GM23248 (cell line): ENCODE measurements around the gene AKR7A2. TPM values are rescaled to one million over a fixed set of nuclear protein-coding genes. Genes with fewer than 3 reads are reported as not detected.
A peak's percentile ranks its signal among the peaks of the same experiment; 100 is the strongest.

Experiments used
- DNase-seq: peaks from one replicate; pipeline ENCODE4 v3.0.0-alpha.2; 2015
- H2AFZ ChIP-seq: fragments of 200-600 bp; sonication (generic); 2 replicates; pipeline ENCODE4 v1.6.1; 2016; ENCODE audit warnings: antibody characterized with exemption
- H3F3A ChIP-seq: fragments of 200-600 bp; sonication (generic); 2 replicates; pipeline ENCODE4 v1.6.1; 2016; ENCODE audit warnings: mild to moderate bottlenecking, antibody characterized with exemption, mixed run types; ENCODE audit not compliant: insufficient read depth
- H3K27ac ChIP-seq: fragments of 200-600 bp; sonication (generic); 2 replicates; pipeline ENCODE4 v1.5.1; 2016; ENCODE audit warnings: mild to moderate bottlenecking
- H3K27me3 ChIP-seq: fragments of 200-600 bp; sonication (generic); replicated peaks from 2 replicates; pipeline ENCODE4 v1.6.1; 2016; ENCODE audit warnings: mild to moderate bottlenecking; ENCODE audit not compliant: insufficient read depth
- H3K36me3 ChIP-seq: fragments of 200-600 bp; sonication (generic); 2 replicates; pipeline ENCODE4 v1.6.1; 2016; ENCODE audit warnings: low read depth, mild to moderate bottlenecking
- H3K4me1 ChIP-seq: fragments of 200-600 bp; sonication (generic); 2 replicates; pipeline ENCODE4 v1.6.1; 2016; ENCODE audit warnings: mild to moderate bottlenecking; ENCODE audit not compliant: insufficient read depth
- H3K4me2 ChIP-seq: fragments of 200-600 bp; sonication (generic); one replicate; pipeline ENCODE4 v1.6.1; 2016; ENCODE audit warnings: mild to moderate bottlenecking; ENCODE audit not compliant: unreplicated experiment
- H3K4me3 ChIP-seq: fragments of 200-600 bp; sonication (generic); 2 replicates; pipeline ENCODE4 v1.5.1; 2016; ENCODE audit warnings: mild to moderate bottlenecking
- H3K79me2 ChIP-seq: fragments of 200-600 bp; sonication (generic); 2 replicates; pipeline ENCODE4 v1.6.1; 2016; ENCODE audit warnings: mild to moderate bottlenecking; ENCODE audit not compliant: insufficient read depth
- H3K9ac ChIP-seq: fragments of 200-600 bp; sonication (generic); 2 replicates; pipeline ENCODE4 v1.6.1; 2016; ENCODE audit warnings: mild to moderate bottlenecking
- H3K9me2 ChIP-seq: fragments of 200-600 bp; sonication (generic); 2 replicates; pipeline ENCODE4 v1.6.1; 2016; ENCODE audit warnings: mixed run types, mild to moderate bottlenecking, moderate library complexity; ENCODE audit not compliant: insufficient read depth
- H3K9me3 ChIP-seq: fragments of 200-600 bp; sonication (generic); one replicate; pipeline ENCODE4 v1.6.1; 2017; ENCODE audit warnings: low read depth
- H4K20me1 ChIP-seq: fragments of 200-600 bp; sonication (generic); 2 replicates; pipeline ENCODE4 v1.6.0; 2016; ENCODE audit not compliant: insufficient read depth
- EZH2 ChIP-seq: fragments of 200-600 bp; sonication (generic); IDR thresholded peaks from 2 replicates; pipeline ENCODE4 v1.6.1; 2018; ENCODE audit warnings: antibody characterized with exemption, mild to moderate bottlenecking; ENCODE audit not compliant: insufficient read depth, poor library complexity, severe bottlenecking
- EZH2phosphoT487 ChIP-seq: fragments of 200-600 bp; sonication (generic); IDR thresholded peaks from 2 replicates; pipeline ENCODE4 v1.6.1; 2018; ENCODE audit warnings: antibody characterized with exemption, moderate library complexity, mild to moderate bottlenecking, low read depth; ENCODE audit not compliant: insufficient read depth
- WGBS, 2 experiments: methylation state at CpG; one replicate each; pipeline ENCODE4 v1.1.6; 2015 to 2017; ENCODE audit warnings: low lambda C conversion rate in 2 of 2, low coverage in 1 of 2; ENCODE audit errors: missing lambda C conversion rate in 2 of 2; 5-methylcytosine and 5-hydroxymethylcytosine counted together
- in situ Hi-C: fragments of 300-500 bp; cut with MboI; formaldehyde crosslinking; loops from 2 replicates; pipeline ENCODE4 v1.15.0; 2020
- polyA plus RNA-seq: library from polyadenylated mRNA; unstranded; fragments of >200 nt; fragmentation: Nextera tagmentation; extraction: Ambion mirVana; gene quantifications from 2 replicates; pipeline ENCODE4 v1.2.1, GENCODE V29; 2016
- total RNA-seq: library from RNA; depleted of rRNA; stranded (reverse); fragments of >200 nt; shearing (Covaris generic); gene quantifications from 2 replicates; pipeline ENCODE4 v1.2.3, GENCODE V29; 2014

AKR7A2 gene
- total and polyA plus RNA-seq, 2 experiments from 2014 or later: 93.1 to 97.1 TPM

GRCh38 chr1:19312782-19313635 lies 1.1 kb upstream of the AKR7A2 start:
- peaks cover 51% of the 10 kb centered on the region for H3K79me2 ChIP-seq
- 28 to 30% methylated on average over 20 of the region's 20 CpGs for WGBS, 2 experiments
- no peak for DNase-seq

DNA sequence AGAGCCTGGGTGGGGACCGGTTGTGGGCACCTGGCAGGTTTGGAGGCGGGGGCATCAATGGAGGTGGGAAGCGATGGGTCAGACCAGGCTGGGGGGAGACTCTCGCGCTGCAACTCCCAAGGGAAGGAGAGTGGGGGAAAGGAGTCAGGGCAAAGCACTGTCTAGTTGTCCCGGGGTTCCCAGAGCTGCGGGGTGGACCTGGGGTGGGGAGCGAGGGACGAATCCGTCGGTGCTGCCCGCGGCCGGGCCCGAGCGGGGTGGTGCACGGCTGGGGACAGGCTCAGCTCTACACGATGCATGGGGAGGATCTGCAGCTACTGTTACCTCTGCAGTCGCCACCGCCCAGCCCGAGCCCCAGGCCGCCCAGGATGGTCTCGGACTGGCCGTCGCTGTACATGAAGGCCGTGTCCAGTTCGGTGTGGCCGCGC lies 427 bp downstream of the AKR7A2 start:
- 0 to 1% methylated on average over 19 to 27 of the region's 29 CpGs for WGBS, 2 experiments
- TF ChIP-seq EZH2 (no peak), EZH2phosphoT487 (no peak)
- in situ Hi-C loops: no loop called here
- H3K4me2 ChIP-seq: peak overlapping the region; percentile 98
- H4K20me1 ChIP-seq: no peaks in the 10 kb centered on the region; the same call in 1 of the 2 replicates
- peak overlapping the region; percentile 82 for H3K4me3 ChIP-seq
- H3K9me2 ChIP-seq: no peaks in the 10 kb centered on the region
- DNase-seq: no peak
- 0 out of 2 replicates have a peak, but pooled peaks cover 8% of the 10 kb centered on the region for H3F3A ChIP-seq
- H3K9ac ChIP-seq: peak overlapping the region; percentile 88
- no peaks in the 10 kb centered on the region for H3K27me3 ChIP-seq
- H3K27ac ChIP-seq: peak overlapping the region; percentile 43
- peak overlapping the region; percentile 79 for H2AFZ ChIP-seq
- peaks cover 7% of the 10 kb centered on the region; the same call in 1 of the 2 replicates for H3K36me3 ChIP-seq
- H3K79me2 ChIP-seq: peaks cover 43% of the 10 kb centered on the region
- peaks cover 19% of the 10 kb centered on the region for H3K4me1 ChIP-seq
- H3K9me3 ChIP-seq: no peaks in the 10 kb centered on the region

More at GRCh38 chr1:19312782-19313635, 1.1 kb upstream of the AKR7A2 start:
- H4K20me1 ChIP-seq: no peaks in the 10 kb centered on the region; the same call in 1 of the 2 replicates
- H3K4me2 ChIP-seq: peak overlapping the region; percentile 90
- in situ Hi-C loops: no loop called here
- H3K27me3 ChIP-seq: no peaks in the 10 kb centered on the region
- no peaks in the 10 kb centered on the region for H3K9me3 ChIP-seq
- H3K4me1 ChIP-seq: peaks cover 19% of the 10 kb centered on the region
- H3K4me3 ChIP-seq: peak overlapping the region; percentile 82
- peak overlapping the region; percentile 88 for H3K9ac ChIP-seq
- peaks cover under 1% of the 10 kb centered on the region; the same call in 1 of the 2 replicates for H3K36me3 ChIP-seq
- no peaks in the 10 kb centered on the region for H3K9me2 ChIP-seq
- H3K27ac ChIP-seq: peak overlapping the region; percentile 76
- 0 out of 2 replicates have a peak, but pooled peaks cover 8% of the 10 kb centered on the region for H3F3A ChIP-seq
- TF ChIP-seq EZH2phosphoT487 (no peak), EZH2 (no peak)
- H2AFZ ChIP-seq: peak overlapping the region; percentile 73

GRCh38 chr1:19310720-19311502 lies 1.0 kb downstream of the AKR7A2 start:
- WGBS, 2 experiments: 36 to 40% methylated on average over 12 to 13 of the region's 13 CpGs
- peaks cover 39% of the 10 kb centered on the region for H3K79me2 ChIP-seq
- H3K9me2 ChIP-seq: no peaks in the 10 kb centered on the region
- H2AFZ ChIP-seq: peak overlapping the region; percentile 79
- H3K27me3 ChIP-seq: no peaks in the 10 kb centered on the region
- no peaks in the 10 kb centered on the region; the same call in 1 of the 2 replicates for H4K20me1 ChIP-seq
- no peaks in the 10 kb centered on the region for H3K9me3 ChIP-seq
- H3F3A ChIP-seq: 0 out of 2 replicates have a peak, but pooled peaks cover 8% of the 10 kb centered on the region
- H3K36me3 ChIP-seq: peaks cover 8% of the 10 kb centered on the region; the same call in 1 of the 2 replicates
- peak overlapping the region; percentile 98 for H3K4me2 ChIP-seq
- H3K4me1 ChIP-seq: peaks cover 19% of the 10 kb centered on the region
- H3K4me3 ChIP-seq: peak overlapping the region; percentile 82
- no peak for TF ChIP-seq EZH2phosphoT487
- TF ChIP-seq EZH2: no peak
- in situ Hi-C loops: no loop called here
- H3K9ac ChIP-seq: peak overlapping the region; percentile 88
- peak; percentile 61 for DNase-seq
- H3K27ac ChIP-seq: no peak overlapping the region

DNA sequence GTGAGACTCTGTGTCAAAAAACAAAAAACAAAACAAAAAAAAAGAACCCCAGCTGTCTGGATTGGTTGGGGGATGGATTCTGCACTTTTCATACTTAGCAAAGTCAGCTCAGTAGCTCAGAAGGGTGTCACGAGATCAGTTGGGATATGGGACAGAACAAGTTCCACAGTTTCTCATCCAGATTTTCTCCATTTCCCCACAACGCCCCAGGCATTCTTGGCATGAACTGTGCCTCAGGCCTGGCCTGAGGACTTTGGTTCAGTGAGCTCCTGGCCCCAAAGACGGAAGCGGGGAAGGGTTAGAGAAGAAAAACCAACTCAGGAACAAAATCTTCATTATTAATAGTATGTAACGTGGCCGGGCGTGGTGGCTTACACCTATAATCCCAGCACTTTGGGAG lies 1.9 kb downstream of the AKR7A2 start:
- peak overlapping the region; percentile 5 for H3K4me2 ChIP-seq
- no peaks in the 10 kb centered on the region; the same call in 1 of the 2 replicates for H4K20me1 ChIP-seq
- H2AFZ ChIP-seq: no peak overlapping the region
- no peak for DNase-seq
- peak overlapping the region; percentile 8; the same call in 1 of the 2 replicates for H3K9ac ChIP-seq
- H3K4me3 ChIP-seq: no peak overlapping the region
- 56 to 60% methylated on average over 7 of the region's 7 CpGs for WGBS, 2 experiments
- in situ Hi-C loops: no loop called here
- H3F3A ChIP-seq: 0 out of 2 replicates have a peak, but pooled peaks cover 8% of the 10 kb centered on the region
- H3K9me2 ChIP-seq: no peaks in the 10 kb centered on the region
- TF ChIP-seq EZH2phosphoT487 (no peak), EZH2 (no peak)
- H3K79me2 ChIP-seq: peaks cover 35% of the 10 kb centered on the region
- H3K4me1 ChIP-seq: peaks cover 16% of the 10 kb centered on the region
- no peaks in the 10 kb centered on the region for H3K9me3 ChIP-seq
- no peaks in the 10 kb centered on the region for H3K27me3 ChIP-seq
- H3K27ac ChIP-seq: peak overlapping the region; percentile 31; the same call in 1 of the 2 replicates
- peaks cover 16% of the 10 kb centered on the region; the same call in 1 of the 2 replicates for H3K36me3 ChIP-seq
